Caki2 (cell line): Measurements from ENCODE around the gene ARID5B. TPM values are rescaled to one million over a fixed set of nuclear protein-coding genes. Genes with fewer than 3 reads are reported as not detected.
"Not testable (repeated sequence)": the region's sequence is repeated elsewhere in the genome, so short reads cannot be mapped to it uniquely, and the experiment has no call there.

ENCODE experiments used
- DNase-seq: peaks from one replicate; pipeline ENCODE4 v3.0.0-alpha.2; 2015; ENCODE audit warnings: low read depth
- in situ Hi-C: cut with HindIII; loops from 2 replicates; pipeline ENCODE4 v1.10.0; 2016; ENCODE audit warnings: low sequenced_read_pairs, low pct_unique_long_range_greater_than_20kb, mixed read lengths
- total RNA-seq: library from RNA; depleted of rRNA; stranded (reverse); fragments of >200 nt; shearing (Covaris generic); gene quantifications from 2 replicates; pipeline ENCODE4 v1.2.3, GENCODE V29; 2014; ENCODE audit warnings: low replicate concordance; rRNA removed

The ARID5B gene
- total RNA-seq: 2.3 and 3.1 TPM in 2 replicates

GRCh38 chr10:61900829-61901792, at the start of gene ARID5B:
TSS of gene ARID5B (plus strand) at chr10:61901699. CDS start at chr10:61901710, 11 bp downstream.
- in situ Hi-C loops: no loop called here
- DNase-seq: peak; percentile 68

DNA sequence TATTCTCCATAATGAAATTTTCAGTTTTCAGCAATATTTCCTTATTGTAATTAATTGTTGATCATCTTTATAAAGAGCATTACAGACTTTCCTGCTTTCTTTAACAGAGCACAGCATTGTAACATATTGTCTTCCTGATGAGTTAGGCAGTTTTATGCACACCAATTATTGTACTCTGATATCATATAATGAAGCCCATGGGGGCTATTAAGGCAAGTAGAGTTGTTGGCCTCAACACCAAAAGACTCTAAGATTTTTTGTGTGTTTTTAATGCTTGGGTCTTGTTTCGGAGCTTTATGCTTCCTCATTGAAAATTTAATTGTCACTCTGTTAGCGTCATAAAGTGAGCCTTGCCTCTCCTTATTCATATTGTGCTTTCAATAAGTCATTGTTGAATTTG, 49.2 kb upstream of the ARID5B start:
- DNase-seq: no peak
- in situ Hi-C loops: no loop called here

DNA sequence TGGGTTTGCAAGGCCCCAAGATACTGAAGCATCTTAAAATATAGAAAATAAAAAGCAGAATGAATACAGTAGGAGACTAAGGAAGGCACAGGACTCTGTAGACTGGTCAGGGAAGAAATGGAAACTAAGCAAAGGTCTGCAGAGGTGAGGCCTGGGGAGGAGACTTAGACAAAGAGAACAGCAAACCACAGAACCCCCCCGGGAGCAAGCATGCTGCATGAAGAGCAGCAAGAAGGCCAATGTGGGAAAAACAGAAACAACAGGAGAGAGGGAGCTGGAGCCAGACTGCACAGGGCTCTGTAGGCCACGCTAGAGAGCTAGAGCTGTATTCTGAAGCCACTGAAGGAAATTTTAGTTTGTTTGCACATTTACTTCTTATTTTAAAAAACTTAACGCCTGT, 45.7 kb upstream of the ARID5B start:
- no peak for DNase-seq
- in situ Hi-C loops: no loop called here

GRCh38 chr10:61857746-61858145, 43.8 kb upstream of the ARID5B start:
- DNase-seq: no peak
- in situ Hi-C loops: no loop called here

DNA sequence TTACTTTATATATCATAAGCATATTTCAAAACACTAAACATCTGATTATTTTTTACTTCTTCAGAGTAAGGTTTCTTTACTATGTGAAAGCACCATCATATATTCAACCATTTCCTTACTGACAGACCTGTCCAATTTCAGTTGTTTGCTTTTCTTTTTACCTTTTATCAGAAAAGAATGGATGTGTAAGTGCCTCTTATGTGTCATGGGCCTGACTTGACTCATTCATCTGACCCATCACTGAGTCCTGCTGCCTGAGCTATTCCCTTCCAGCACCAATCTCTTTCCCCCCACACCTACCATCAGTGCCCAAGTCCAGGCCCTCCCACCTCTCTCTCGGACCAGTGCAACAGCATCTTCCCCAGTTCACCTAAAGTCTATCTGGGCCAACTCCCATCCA, 41.7 kb upstream of the ARID5B start:
- in situ Hi-C loops: no loop called here
- no peak for DNase-seq

DNA sequence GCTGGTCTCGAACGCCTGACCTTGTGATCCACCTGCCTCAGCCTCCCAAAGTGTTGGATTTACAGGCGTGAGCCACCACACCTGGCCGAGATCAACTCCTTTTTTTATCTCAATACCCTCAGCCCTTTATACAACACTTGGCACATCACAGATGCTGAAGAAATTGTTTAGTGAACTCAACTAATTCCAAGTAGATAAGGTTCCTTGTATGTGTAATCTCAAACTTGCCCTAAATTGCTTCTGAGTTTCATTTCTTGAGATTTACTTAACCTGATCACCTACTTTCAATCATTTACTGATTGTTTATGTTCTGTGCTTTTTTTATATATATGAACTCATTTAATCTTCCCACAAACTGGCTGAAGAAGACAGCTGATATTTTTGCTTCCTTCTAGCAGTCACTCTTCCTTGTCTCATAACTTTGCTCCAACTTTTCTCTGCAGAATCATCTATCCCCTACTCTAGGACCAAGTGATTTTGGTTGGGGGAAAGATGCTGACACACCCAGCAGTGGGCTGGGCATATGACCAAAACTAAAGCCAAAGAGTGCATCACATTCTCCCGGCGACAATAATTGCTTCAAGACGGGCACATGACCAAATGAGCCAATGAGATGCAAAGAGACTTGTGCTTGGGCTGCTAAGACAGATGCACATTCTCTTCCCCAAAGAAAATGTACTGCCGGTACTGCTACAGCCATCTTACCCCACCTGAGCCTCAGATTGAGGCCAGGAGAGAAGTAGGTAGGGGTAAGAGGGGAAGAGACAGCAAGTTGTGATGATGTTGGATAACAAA, 40.3 kb upstream of the ARID5B start:
- in situ Hi-C loops: no loop called here
- DNase-seq: no peak

DNA sequence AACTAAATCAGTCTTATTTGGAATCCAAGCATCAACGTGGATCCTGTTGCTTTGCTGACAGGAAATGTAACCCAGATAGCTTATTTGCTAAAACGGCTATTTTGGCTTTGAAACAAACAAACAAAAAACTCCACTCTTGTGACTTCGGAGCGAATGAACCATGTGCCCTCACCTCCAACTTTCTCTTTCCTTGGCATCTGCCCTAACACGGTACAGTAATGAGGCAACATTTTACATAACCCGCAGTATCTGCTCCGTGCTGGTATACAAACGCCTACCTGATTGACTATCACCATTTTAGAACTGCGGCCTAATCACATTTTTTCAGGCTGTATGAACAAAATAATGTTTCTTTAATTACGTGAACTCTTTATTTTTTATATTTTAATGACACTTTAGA, 37.5 kb upstream of the ARID5B start:
- no peak for DNase-seq
- in situ Hi-C loops: no loop called here

DNA sequence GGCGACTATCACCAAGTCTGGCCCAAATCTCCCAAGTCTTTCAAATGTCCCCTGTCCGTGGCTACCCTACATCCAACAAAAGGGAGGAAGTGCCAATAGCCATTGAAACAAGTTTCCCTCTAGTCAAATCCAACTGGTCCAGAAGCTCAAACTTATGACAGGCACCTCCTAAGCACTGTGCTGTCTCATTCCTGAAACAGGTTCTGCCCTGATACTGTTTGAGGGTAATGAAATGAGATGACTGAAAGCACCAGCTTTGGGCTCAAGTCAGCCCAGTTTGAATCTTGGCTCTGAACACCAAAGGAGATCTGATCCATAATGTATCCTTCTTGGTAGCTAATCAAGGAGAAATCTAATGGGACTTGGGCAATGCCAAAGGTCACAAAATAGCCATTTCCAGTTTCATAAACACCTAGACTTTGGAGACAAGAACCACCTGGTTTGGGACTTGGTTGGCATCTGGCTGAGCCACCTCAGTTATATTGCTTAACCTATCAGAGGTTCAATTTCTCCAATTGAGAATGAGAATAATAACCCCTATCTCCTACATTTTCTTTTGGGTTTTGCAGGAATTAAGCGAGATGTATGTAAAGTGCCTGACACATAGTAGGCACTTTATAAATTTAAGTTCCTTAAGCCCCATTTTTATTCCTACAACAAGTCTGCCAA, 34.7 kb upstream of the ARID5B start:
- in situ Hi-C loops: no loop called here
- no peak for DNase-seq

- in situ Hi-C loops: not testable (repeated sequence)
Observed at GRCh38 chr10:61867374-61867773, 34.1 kb upstream of the ARID5B start.

GRCh38 chr10:61867817-61868216, 33.7 kb upstream of the ARID5B start:
- DNase-seq, in situ Hi-C loops: not testable (repeated sequence)

More at GRCh38 chr10:61867374-61867773, 34.1 kb upstream of the ARID5B start:
- not testable (repeated sequence) for DNase-seq

GRCh38 chr10:61869041-61869675, 32.3 kb upstream of the ARID5B start:
- in situ Hi-C loops: no loop called here
- DNase-seq: no peak

DNA sequence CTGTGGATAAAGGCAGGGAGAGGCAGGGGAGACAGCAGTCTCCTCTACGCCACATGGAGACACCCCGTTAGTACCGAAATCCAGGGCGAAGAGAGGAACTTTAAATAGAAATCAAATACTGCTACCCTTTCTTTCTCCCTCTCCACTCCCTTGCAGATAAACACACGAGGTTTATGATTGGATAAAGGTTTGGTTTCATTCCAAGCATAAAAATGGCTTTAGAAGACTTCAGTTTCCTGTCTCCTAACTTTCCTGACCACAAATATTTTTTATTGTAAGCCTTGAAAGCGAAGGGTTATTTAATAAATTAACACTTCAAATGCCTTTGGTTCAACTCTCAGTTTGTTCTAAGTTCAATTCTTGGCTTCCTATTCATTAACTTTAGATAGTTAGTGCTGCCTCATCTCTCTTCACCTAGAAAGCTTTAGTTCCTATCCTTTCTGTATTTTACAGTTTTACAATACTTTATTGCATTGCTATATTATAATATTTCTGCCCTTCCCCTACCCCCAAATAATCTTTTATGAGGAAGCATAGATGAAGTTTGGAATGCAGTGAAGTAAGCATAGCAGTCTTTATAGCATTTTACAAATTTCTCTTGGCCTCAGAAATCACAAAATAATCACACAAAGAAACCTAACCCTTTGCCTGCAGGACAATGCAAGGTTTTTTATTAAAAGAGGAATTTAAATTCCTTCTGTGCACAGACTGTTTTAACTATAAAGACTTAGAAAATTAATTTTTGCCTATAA, 31.5 kb upstream of the ARID5B start:
- no peak for DNase-seq
- in situ Hi-C loops: no loop called here

GRCh38 chr10:61870526-61870895, 31.0 kb upstream of the ARID5B start:
- in situ Hi-C loops: no loop called here
- no peak for DNase-seq

DNA sequence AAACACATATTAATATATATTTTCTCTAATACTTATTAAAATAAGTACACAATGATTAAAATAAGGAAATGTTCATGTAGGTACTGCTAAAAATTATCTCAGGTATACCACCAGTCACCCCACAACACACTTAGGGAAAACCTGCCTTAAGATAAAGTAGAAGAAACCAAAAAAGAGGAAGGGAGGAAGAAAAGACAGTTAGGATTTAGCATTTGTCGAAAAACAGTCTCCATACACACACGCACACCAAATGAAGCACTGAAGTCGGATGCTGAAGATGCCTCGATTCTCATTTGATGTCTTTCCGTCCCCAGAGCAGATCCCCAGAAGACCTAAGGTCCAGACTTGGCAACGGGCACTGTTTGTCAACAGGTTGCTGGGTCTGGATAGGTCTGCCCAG, 30.0 kb upstream of the ARID5B start:
- no peak for DNase-seq
- in situ Hi-C loops: no loop called here

DNA sequence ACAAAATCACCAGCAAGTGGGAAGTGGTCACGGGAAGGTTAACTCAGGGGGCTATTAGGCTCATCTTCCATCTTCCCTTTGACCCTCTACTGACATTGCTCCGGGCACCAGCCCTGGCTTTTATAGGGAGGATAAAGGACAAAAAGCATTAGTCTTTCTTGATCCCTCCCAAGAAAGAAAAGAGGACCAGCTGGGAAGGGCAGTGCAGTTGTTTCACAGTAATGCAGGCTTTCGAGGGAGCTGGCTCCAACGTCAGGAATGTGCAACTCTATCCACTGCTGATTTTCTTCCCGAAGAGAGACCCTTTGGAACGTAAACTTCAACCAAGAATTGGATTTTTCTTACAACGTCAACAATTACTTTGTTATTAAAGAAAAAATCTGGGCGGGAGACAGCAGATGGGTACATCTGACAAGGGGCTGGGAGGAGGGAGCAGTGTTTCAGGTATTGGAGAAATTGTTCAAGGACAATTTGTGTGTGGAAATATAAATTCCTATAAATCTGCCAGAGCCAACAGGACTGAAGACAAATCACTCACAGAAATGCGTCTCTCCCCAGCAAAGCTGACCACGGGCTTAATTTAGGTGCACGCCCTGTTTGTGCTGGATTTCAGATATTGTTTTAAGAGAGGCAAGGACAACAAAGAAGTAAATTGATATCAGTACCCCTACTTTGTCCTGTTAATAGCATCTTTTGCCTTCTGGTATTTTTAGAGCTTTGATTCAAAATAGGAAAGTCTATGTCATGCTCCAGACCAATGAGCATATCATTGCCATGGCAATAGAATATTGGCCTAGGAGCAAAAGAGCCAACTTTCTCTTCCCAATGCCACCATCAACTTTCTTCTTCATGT, 23.4 kb upstream of the ARID5B start:
- in situ Hi-C loops: no loop called here
- DNase-seq: no peak

DNA sequence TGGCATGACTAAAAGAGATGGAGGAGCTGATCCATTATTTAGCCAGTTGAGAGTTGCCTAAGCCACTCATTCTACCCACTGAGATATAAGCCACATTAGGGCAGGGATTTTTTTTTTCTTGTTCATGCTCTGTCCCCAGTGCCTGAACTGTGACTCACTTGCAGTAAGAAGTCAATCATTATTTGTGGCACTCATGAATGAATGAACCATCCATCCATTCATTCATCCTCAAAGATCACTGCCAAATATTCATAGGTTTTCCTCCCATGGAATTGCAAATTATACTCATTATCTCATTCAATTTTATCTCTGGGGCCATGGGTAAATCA, 22.8 kb upstream of the ARID5B start:
- in situ Hi-C loops: no loop called here
- peak; percentile 4 for DNase-seq
